ENCODE data around the gene ACVR1.

ACVR1 gene

DNA sequence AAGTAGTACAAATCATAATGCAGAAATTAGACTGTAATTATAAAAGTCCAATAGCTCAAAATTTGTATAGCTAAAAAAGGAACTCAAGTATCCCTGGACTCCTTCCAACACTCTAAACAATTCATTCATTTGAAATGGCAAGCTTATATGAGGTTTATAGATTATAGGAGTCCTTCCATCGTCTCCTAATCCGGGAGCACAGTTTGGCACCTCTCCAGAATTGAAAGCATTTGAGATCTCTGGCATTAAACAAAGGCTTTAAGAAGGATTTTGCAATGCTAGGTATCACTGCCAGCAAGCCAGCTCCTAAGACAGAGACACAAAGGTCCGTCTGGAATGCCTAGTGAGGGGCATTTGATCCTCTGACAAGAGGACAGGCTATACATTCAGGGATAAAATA, 90.9 kb downstream of the ACVR1 start:
- Histone ChIP-seq H3K4me3 (ENCODE audit: severe bottlenecking) (no peak overlapping the region), H3K9me3 (ENCODE audit: severe bottlenecking) (no peaks in the 10 kb centered on the region), H3K36me3 (ENCODE audit: low read depth) (peaks cover 4% of the 10 kb centered on the region; the same call in 1 of the 2 replicates), H3K27me3 (ENCODE audit: insufficient read depth, poor library complexity, severe bottlenecking) (no peaks in the 10 kb centered on the region), H3K27ac (ENCODE audit: poor library complexity, severe bottlenecking) (peak overlapping the region; percentile 7), H3K4me1 (ENCODE audit: insufficient read depth, poor library complexity, severe bottlenecking) (peaks cover 33% of the 10 kb centered on the region)
- TF ChIP-seq, protein P1, sequence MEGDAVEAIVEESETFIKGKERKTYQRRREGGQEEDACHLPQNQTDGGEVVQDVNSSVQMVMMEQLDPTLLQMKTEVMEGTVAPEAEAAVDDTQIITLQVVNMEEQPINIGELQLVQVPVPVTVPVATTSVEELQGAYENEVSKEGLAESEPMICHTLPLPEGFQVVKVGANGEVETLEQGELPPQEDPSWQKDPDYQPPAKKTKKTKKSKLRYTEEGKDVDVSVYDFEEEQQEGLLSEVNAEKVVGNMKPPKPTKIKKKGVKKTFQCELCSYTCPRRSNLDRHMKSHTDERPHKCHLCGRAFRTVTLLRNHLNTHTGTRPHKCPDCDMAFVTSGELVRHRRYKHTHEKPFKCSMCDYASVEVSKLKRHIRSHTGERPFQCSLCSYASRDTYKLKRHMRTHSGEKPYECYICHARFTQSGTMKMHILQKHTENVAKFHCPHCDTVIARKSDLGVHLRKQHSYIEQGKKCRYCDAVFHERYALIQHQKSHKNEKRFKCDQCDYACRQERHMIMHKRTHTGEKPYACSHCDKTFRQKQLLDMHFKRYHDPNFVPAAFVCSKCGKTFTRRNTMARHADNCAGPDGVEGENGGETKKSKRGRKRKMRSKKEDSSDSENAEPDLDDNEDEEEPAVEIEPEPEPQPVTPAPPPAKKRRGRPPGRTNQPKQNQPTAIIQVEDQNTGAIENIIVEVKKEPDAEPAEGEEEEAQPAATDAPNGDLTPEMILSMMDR (IDR thresholded peaks at IDR 0.05; ENCODE audit: poor library complexity, severe bottlenecking) = no peak
- no peak for DNase-seq (ENCODE audit: low spot score)
- no peak for ATAC-seq (ENCODE audit: low read depth)

DNA sequence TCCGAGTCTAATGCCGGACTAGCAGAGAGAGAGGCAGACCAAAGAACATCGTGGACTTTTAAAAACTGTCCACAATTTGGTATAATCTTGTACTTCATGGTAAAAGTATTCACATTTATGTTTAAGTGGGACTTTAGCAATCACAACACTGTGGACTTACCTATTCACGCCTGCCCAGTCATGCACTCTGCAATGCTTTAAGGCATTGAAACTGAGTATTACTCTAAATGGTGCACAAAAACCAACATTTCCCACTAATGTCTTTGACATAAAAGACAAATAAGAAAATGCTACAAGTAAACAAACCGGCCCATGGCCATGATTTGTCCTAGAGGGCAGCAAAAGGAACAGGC, 91.3 kb downstream of the ACVR1 start:
- ATAC-seq (ENCODE audit: low read depth) (no peak), DNase-seq (ENCODE audit: low spot score) (no peak)
- TF ChIP-seq, protein P1 (IDR thresholded peaks at IDR 0.05; ENCODE audit: poor library complexity, severe bottlenecking) = no peak
- H3K4me1 ChIP-seq (ENCODE audit: insufficient read depth, poor library complexity, severe bottlenecking) = peaks cover 33% of the 10 kb centered on the region
- H3K27me3 ChIP-seq (ENCODE audit: insufficient read depth, poor library complexity, severe bottlenecking) = no peaks in the 10 kb centered on the region
- H3K4me3 ChIP-seq (ENCODE audit: severe bottlenecking) = no peak overlapping the region
- peaks cover 4% of the 10 kb centered on the region; the same call in 1 of the 2 replicates for H3K36me3 ChIP-seq (ENCODE audit: low read depth)
- no peaks in the 10 kb centered on the region for H3K9me3 ChIP-seq (ENCODE audit: severe bottlenecking)
- peak overlapping the region; percentile 7 for H3K27ac ChIP-seq (ENCODE audit: poor library complexity, severe bottlenecking)

DNA sequence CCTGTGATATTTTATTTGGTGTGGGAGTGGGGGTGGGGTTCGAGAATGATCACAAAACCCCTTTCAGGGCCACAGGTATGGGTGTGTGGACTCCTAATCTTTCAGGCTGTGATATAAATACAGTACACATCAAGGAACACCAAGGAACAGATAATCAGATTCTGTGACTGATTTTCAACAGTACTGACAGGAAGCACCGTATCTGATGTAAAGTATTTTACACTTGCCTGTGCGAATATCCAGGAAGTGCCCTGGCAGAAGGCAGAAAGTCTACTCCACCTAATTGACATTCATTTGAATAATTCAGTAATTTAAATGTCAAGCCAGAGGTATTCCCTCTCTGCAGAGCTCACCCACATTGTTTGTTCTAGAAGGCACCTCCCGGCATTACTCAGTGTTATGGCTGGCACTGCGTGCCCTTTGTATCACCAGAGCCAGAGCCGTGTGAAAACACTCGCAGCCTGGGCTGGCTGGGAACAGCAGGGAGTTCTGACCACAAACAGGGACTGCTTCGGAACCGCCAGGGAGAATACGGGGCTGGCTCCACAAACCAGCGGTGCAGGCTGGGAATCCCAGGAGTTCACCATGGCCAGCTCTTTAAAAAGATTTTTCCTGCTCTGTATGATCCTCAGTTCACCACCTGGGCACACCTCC, 91.8 kb downstream of the ACVR1 start:
- Histone ChIP-seq H3K4me3 (ENCODE audit: severe bottlenecking) (no peak overlapping the region), H3K27ac (ENCODE audit: poor library complexity, severe bottlenecking) (peak overlapping the region; percentile 7), H3K9me3 (ENCODE audit: severe bottlenecking) (no peaks in the 10 kb centered on the region), H3K27me3 (ENCODE audit: insufficient read depth, poor library complexity, severe bottlenecking) (no peaks in the 10 kb centered on the region), H3K36me3 (ENCODE audit: low read depth) (peaks cover 6% of the 10 kb centered on the region; the same call in 1 of the 2 replicates), H3K4me1 (ENCODE audit: insufficient read depth, poor library complexity, severe bottlenecking) (peaks cover 33% of the 10 kb centered on the region)
- peak; percentile 72 for ATAC-seq (ENCODE audit: low read depth)
- DNase-seq (ENCODE audit: low spot score) = no peak
- TF ChIP-seq, protein P1 (IDR thresholded peaks at IDR 0.05; ENCODE audit: poor library complexity, severe bottlenecking) = no peak

DNA sequence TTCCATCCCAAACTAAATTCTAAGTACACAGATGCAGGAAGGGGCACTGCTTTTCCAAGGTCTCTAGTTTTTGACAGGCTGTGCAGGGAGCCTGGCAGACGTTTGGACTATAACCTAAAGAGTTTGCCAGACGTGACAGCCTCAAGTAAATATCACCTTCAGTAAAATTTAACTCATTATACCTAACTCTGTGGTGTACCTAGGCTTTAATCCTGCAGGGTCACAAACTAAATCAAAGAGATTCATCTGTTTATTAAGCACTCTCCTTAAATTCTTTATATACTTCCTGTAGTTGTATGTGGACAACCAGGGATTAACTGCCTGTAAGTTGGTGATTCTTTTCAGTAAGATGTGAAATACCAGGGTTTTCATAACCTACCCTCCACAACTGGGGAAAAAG, 92.9 kb downstream of the ACVR1 start:
- Histone ChIP-seq H3K27me3 (ENCODE audit: insufficient read depth, poor library complexity, severe bottlenecking) (no peaks in the 10 kb centered on the region), H3K9me3 (ENCODE audit: severe bottlenecking) (no peaks in the 10 kb centered on the region), H3K36me3 (ENCODE audit: low read depth) (peaks cover 10% of the 10 kb centered on the region), H3K27ac (ENCODE audit: poor library complexity, severe bottlenecking) (no peak overlapping the region), H3K4me1 (ENCODE audit: insufficient read depth, poor library complexity, severe bottlenecking) (peaks cover 33% of the 10 kb centered on the region), H3K4me3 (ENCODE audit: severe bottlenecking) (no peak overlapping the region)
- ATAC-seq (ENCODE audit: low read depth) (no peak), DNase-seq (ENCODE audit: low spot score) (no peak)
- TF ChIP-seq, protein P1 (IDR thresholded peaks at IDR 0.05; ENCODE audit: poor library complexity, severe bottlenecking) = no peak

DNA sequence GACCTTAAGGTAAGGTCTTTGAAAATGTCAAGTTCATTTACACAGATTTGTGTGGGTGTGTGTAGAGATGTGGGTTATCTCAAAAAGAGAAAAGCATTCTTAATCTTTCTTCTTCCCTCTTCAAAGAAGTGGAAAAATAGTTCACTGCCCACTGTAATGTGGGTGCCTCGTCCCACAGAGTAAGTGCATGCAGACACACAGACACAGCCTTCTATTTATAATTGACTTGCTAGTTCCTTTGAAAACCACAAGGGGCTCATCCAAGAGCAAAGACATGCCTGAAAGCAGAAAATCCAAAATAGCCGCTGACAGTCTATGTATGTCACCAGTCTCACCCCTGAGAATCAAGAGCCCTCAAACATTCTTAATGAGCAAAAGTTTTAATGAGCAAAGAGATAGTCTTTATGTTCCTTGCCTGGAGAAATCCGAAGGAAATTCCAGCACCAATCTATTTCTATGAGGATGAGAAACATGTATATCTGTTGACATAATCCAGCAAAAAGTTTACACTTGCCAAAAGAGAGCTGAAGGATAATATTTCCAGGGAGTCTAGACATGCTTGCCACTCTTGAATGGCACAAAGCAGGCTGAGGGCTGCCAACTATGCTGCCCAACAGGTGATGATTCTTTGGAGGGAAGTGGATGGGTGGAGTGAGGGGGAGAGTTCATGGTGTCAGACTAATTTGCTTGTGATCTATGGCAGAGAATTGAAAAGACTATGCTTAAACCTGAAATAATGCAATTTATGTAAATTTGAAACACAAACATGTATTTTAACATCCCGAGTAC, 93.9 kb downstream of the ACVR1 start:
- no peak for ATAC-seq (ENCODE audit: low read depth)

More for the DNA sequence above, 93.9 kb downstream of the ACVR1 start:
- no peak for DNase-seq (ENCODE audit: low spot score)
- TF ChIP-seq, protein P1 (IDR thresholded peaks at IDR 0.05; ENCODE audit: poor library complexity, severe bottlenecking) = peak; percentile 20
- no peaks in the 10 kb centered on the region for H3K9me3 ChIP-seq (ENCODE audit: severe bottlenecking)
- H3K36me3 ChIP-seq (ENCODE audit: low read depth) = peaks cover 19% of the 10 kb centered on the region
- H3K27ac ChIP-seq (ENCODE audit: poor library complexity, severe bottlenecking) = no peak overlapping the region
- no peak overlapping the region for H3K4me3 ChIP-seq (ENCODE audit: severe bottlenecking)
- peaks cover 33% of the 10 kb centered on the region for H3K4me1 ChIP-seq (ENCODE audit: insufficient read depth, poor library complexity, severe bottlenecking)
- H3K27me3 ChIP-seq (ENCODE audit: insufficient read depth, poor library complexity, severe bottlenecking) = no peaks in the 10 kb centered on the region
